ENCODE data around the gene ESYT3. TPM values are rescaled to one million over a fixed set of nuclear protein-coding genes. Genes with fewer than 3 reads are reported as not detected.
A peak's percentile ranks its signal among the peaks of the same experiment; 100 is the strongest.
"Not testable (repeated sequence)": the region's sequence is repeated elsewhere in the genome, so short reads cannot be mapped to it uniquely, and the experiment has no call there.

Gene ESYT3
- total RNA-seq, 4 donors from 2014 or later = 1.4 to 30.8 (median 4.9) TPM

- Histone ChIP-seq H3K27me3 (no peaks in the 10 kb centered on the region), H3K9me3 (no peaks in the 10 kb centered on the region), H3K4me1 (no peaks in the 10 kb centered on the region), H3K27ac (no peak overlapping the region), H3K36me3 (no peaks in the 10 kb centered on the region), H3K4me3 (no peak overlapping the region)
- no peak for DNase-seq
- intact Hi-C loops (cut with DNase I; ENCODE audit: low total_unique reads) = no loop called here
- TF ChIP-seq CTCF (IDR thresholded peaks at IDR 0.05) (no peak), POLR2A (IDR thresholded peaks at IDR 0.05) (no peak)
These were observed 10.1 kb upstream of the ESYT3 start for GRCh38 chr3:138424323-138424722.

GRCh38 chr3:138426211-138426610, 8.2 kb upstream of the ESYT3 start:
- Histone ChIP-seq H3K9me3 (no peaks in the 10 kb centered on the region), H3K4me3 (no peak overlapping the region), H3K27me3 (no peaks in the 10 kb centered on the region), H3K27ac (no peak overlapping the region), H3K36me3 (no peaks in the 10 kb centered on the region), H3K4me1 (no peaks in the 10 kb centered on the region)
- DNase-seq = no peak
- intact Hi-C loops (cut with DNase I; ENCODE audit: low total_unique reads) = no loop called here
- peak; percentile 21 to 40 (median 39) for TF ChIP-seq CTCF (IDR thresholded peaks at IDR 0.05)
- no peak for TF ChIP-seq POLR2A (IDR thresholded peaks at IDR 0.05)

GRCh38 chr3:138426754-138427153, 7.7 kb upstream of the ESYT3 start:
- intact Hi-C loops (cut with DNase I; ENCODE audit: low total_unique reads); H3K9me3 ChIP-seq; DNase-seq; H3K27me3 ChIP-seq; H3K36me3 ChIP-seq; H3K4me1 ChIP-seq; H3K4me3 ChIP-seq; H3K27ac ChIP-seq: not testable (repeated sequence)

GRCh38 chr3:138429665-138430064, 4.8 kb upstream of the ESYT3 start:
- TF ChIP-seq POLR2A (IDR thresholded peaks at IDR 0.05) (no peak), CTCF (IDR thresholded peaks at IDR 0.05) (no peak)
- intact Hi-C loops (cut with DNase I; ENCODE audit: low total_unique reads) = no loop called here

GRCh38 chr3:138432576-138433240, 1.7 kb upstream of the ESYT3 start:
- intact Hi-C loops (cut with DNase I; ENCODE audit: low total_unique reads) = no loop called here
- no peaks in the 10 kb centered on the region for H3K27me3 ChIP-seq

More at GRCh38 chr3:138429665-138430064, 4.8 kb upstream of the ESYT3 start:
- H3K4me1 ChIP-seq = no peaks in the 10 kb centered on the region
- DNase-seq = no peak
- H3K9me3 ChIP-seq = no peaks in the 10 kb centered on the region
- H3K27ac ChIP-seq = no peak overlapping the region
- H3K27me3 ChIP-seq = no peaks in the 10 kb centered on the region
- no peaks in the 10 kb centered on the region for H3K36me3 ChIP-seq
- H3K4me3 ChIP-seq = no peak overlapping the region

More at GRCh38 chr3:138432576-138433240, 1.7 kb upstream of the ESYT3 start:
- DNase-seq = no peak
- no peaks in the 10 kb centered on the region for H3K9me3 ChIP-seq
- TF ChIP-seq POLR2A (IDR thresholded peaks at IDR 0.05) = no peak
- no peak for TF ChIP-seq CTCF (IDR thresholded peaks at IDR 0.05)
- H3K4me1 ChIP-seq = no peaks in the 10 kb centered on the region
- H3K4me3 ChIP-seq = no peak overlapping the region
- H3K36me3 ChIP-seq = no peaks in the 10 kb centered on the region
- H3K27ac ChIP-seq = no peak overlapping the region

Measured in uterus (tissue), 4 donors.